Keratinocyte (primary cell): ENCODE data around the gene ERBB4. TPM values are rescaled to one million over a fixed set of nuclear protein-coding genes. Genes with fewer than 3 reads are reported as not detected.

Experiments used
- DNase-seq: peaks from one replicate; pipeline ENCODE4 v3.0.0-alpha.2; 2011; ENCODE audit warnings: low read depth, missing footprints, low spot score
- FAIRE-seq: peaks from 2 replicates; lab custom pipeline; 2011; peaks lifted over from hg19 to GRCh38; lab: Jason Lieb, UNC
- H2AFZ ChIP-seq: 2 replicates; pipeline ENCODE4 v1.6.0; 2012; ENCODE audit warnings: low read length, control low read depth, inconsistent platforms; ENCODE audit not compliant: control insufficient read depth
- H3K27ac ChIP-seq: 2 replicates; pipeline ENCODE4 v1.5.1; 2011; ENCODE audit warnings: low read length; ENCODE audit not compliant: control insufficient read depth, insufficient read depth
- H3K27me3 ChIP-seq: 3 replicates; pipeline ENCODE4 v1.6.0; 2011; ENCODE audit warnings: low read length; ENCODE audit not compliant: control insufficient read depth, insufficient read depth; ENCODE audit errors: extremely low read depth
- H3K36me3 ChIP-seq, 2 experiments: 2 replicates in 1 of 2; 3 replicates in 1 of 2; pipeline ENCODE4 v1.5.1; 2011; ENCODE audit warnings: low read length in 2 of 2, mild to moderate bottlenecking in 1 of 2; ENCODE audit not compliant: control insufficient read depth in 2 of 2, insufficient read depth in 2 of 2; ENCODE audit errors: extremely low read depth in 1 of 2
- H3K4me1 ChIP-seq: 3 replicates; pipeline ENCODE4 v1.5.1; 2011; ENCODE audit warnings: low read length; ENCODE audit not compliant: control insufficient read depth, insufficient read depth; ENCODE audit errors: extremely low read depth
- H3K4me2 ChIP-seq: 3 replicates; pipeline ENCODE4 v1.6.0; 2011; ENCODE audit warnings: low read depth, low read length; ENCODE audit not compliant: control insufficient read depth, insufficient read depth; ENCODE audit errors: extremely low read depth
- H3K4me3 ChIP-seq, 3 experiments: fragments of 200-600 bp in 1 of 3; sonication (generic) in 1 of 3; 2 replicates in 2 of 3; 3 replicates in 1 of 3; pipeline ENCODE4 v1.5.1; 2011 to 2016; ENCODE audit warnings: low read length in 3 of 3, mild to moderate bottlenecking in 3 of 3, control low read depth in 2 of 3, inconsistent platforms in 1 of 3, low read depth in 1 of 3, mixed read lengths in 1 of 3, mixed run types in 1 of 3, moderate library complexity in 1 of 3; ENCODE audit not compliant: control insufficient read depth in 2 of 3, insufficient read depth in 2 of 3; ENCODE audit errors: extremely low read depth in 1 of 3
- H3K79me2 ChIP-seq: 2 replicates; pipeline ENCODE4 v1.6.0; 2012; ENCODE audit warnings: low read length; ENCODE audit not compliant: control insufficient read depth, insufficient read depth
- H3K9ac ChIP-seq: 3 replicates; pipeline ENCODE4 v1.6.0; 2011; ENCODE audit warnings: low read length; ENCODE audit not compliant: control insufficient read depth, insufficient read depth; ENCODE audit errors: extremely low read depth
- H3K9me1 ChIP-seq: 3 replicates; pipeline ENCODE4 v1.6.0; 2011; ENCODE audit warnings: low read length; ENCODE audit not compliant: control insufficient read depth, insufficient read depth; ENCODE audit errors: extremely low read depth
- H3K9me3 ChIP-seq: 2 replicates; pipeline ENCODE4 v1.5.1; 2012; ENCODE audit warnings: low read depth, low read length; ENCODE audit not compliant: control insufficient read depth
- H4K20me1 ChIP-seq: 3 replicates; pipeline ENCODE4 v1.6.0; 2011; ENCODE audit warnings: low read length; ENCODE audit not compliant: control insufficient read depth, insufficient read depth; ENCODE audit errors: extremely low read depth
- EZH2 ChIP-seq: IDR thresholded peaks from one replicate; pipeline ENCODE4 v1.6.1; 2012; ENCODE audit warnings: inconsistent platforms, mild to moderate bottlenecking, low read length, moderate library complexity
- dilution Hi-C: fragments of 300-500 bp; cut with MboI; formaldehyde crosslinking; loops from one replicate; pipeline ENCODE4 v1.7.0; 2020; ENCODE audit warnings: low sequenced_read_pairs; ENCODE audit not compliant: extremely low pct_ligation_motif_present
- polyA plus RNA-seq, 5 experiments: library from polyadenylated mRNA; depleted of rRNA in 3 of 5; stranded (reverse) in 3 of 5; stranded (forward) in 1 of 5; unstranded in 1 of 5; fragments of >200 nt; gene quantifications; 1 replicate in 1 of 5; 2 replicates in 3 of 5; 3 replicates in 1 of 5; pipeline versions ENCODE4 v1.2.1 to v1.2.3, GENCODE V29; 2011 to 2012; ENCODE audit warnings: missing spikeins in 2 of 5, low read depth in 1 of 5, low replicate concordance in 1 of 5
- TF ChIP-seq, protein P1 (sequence below), 3 experiments: IDR thresholded peaks in 1 of 3; conservative IDR thresholded peaks in 1 of 3; optimal IDR thresholded peaks in 1 of 3; 2 replicates in 2 of 3; 3 replicates in 1 of 3; pipeline versions ENCODE3 to v1.5.1; 2011; ENCODE audit warnings: low read length in 3 of 3, mild to moderate bottlenecking in 3 of 3, moderate library complexity in 2 of 3, control low read depth in 1 of 3, inconsistent platforms in 1 of 3; ENCODE audit not compliant: insufficient read depth in 2 of 3; ENCODE audit errors: extremely low read depth in 1 of 3

The ERBB4 gene
- polyA plus RNA-seq, 1 donor (not counting 4 experiments of a cell fraction or from before 2014, with no cell fraction given): 0.01 TPM

DNA sequence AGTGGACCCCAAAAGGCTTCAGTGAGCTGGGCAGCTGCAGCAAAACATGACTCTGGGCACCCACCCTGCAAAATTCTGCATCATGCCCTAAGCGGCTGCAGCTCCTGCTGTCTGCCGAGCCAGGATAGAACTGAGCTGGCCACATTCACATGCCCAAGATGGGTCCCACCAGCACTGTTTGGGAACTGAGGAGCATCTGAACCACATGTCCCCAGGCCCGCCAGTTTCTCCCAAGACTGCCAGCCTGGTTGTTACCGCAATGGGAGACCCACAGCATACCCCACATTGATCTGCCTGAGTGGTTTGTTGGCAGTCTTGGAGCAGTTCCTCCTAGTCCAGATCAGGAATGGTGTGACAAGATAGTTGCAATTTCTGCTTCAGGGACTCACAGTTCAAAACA lies 1035.4 kb downstream of the ERBB4 start:
- FAIRE-seq (no peak), DNase-seq (no peak)
- Histone ChIP-seq H3K27ac (no peak overlapping the region), H3K4me3 (no peak overlapping the region), H4K20me1 (no peaks in the 10 kb centered on the region), H3K79me2 (no peaks in the 10 kb centered on the region), H3K4me2 (no peak overlapping the region), H3K9me3 (no peaks in the 10 kb centered on the region), H3K36me3 (no peaks in the 10 kb centered on the region), H3K27me3 (no peaks in the 10 kb centered on the region), H2AFZ (no peak overlapping the region), H3K4me1 (no peaks in the 10 kb centered on the region), H3K9ac (no peak overlapping the region), H3K9me1 (no peaks in the 10 kb centered on the region)
- dilution Hi-C loops: no loop called here
- TF ChIP-seq, protein P1, sequence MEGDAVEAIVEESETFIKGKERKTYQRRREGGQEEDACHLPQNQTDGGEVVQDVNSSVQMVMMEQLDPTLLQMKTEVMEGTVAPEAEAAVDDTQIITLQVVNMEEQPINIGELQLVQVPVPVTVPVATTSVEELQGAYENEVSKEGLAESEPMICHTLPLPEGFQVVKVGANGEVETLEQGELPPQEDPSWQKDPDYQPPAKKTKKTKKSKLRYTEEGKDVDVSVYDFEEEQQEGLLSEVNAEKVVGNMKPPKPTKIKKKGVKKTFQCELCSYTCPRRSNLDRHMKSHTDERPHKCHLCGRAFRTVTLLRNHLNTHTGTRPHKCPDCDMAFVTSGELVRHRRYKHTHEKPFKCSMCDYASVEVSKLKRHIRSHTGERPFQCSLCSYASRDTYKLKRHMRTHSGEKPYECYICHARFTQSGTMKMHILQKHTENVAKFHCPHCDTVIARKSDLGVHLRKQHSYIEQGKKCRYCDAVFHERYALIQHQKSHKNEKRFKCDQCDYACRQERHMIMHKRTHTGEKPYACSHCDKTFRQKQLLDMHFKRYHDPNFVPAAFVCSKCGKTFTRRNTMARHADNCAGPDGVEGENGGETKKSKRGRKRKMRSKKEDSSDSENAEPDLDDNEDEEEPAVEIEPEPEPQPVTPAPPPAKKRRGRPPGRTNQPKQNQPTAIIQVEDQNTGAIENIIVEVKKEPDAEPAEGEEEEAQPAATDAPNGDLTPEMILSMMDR (optimal IDR thresholded peaks at IDR 0.05 in 1 of 3, IDR thresholded peaks at IDR 0.05 in 1 of 3, conservative IDR thresholded peaks at IDR 0.05 in 1 of 3; ENCODE audit: extremely low read depth in 1 of 3, insufficient read depth in 2 of 3, low read length in 3 of 3): no peak
- no peak for TF ChIP-seq EZH2

DNA sequence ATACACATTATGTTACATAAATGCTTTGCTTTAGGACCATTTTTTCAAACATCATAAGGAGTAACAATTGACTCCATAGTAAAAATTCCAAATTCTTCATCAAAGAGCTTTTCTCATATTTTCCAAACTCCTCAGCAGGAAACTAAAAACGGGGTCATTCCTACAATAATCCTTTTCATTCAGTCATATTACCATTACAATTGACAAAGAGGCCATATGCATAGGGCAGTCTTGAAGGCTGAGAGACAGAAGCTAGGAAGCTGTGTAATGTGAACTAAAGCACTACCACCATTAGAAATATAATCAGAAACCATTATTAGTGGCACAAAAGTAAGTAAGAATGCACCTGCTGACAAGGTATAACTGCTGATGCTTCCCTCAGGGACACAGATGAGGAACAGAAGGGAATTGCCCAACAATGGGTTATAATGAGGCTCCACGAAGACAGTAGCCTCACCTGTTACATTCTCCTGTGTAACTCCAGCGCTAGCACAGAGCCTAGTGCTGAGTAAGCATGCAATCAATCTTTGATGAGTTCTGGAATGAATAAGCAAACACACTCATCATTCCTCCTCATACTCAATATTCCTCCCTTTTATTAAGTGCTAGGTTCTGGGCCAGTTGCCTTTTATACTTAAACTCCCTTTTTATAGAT lies 1039.9 kb downstream of the ERBB4 start:
- no peaks in the 10 kb centered on the region for H3K9me1 ChIP-seq
- no peak overlapping the region for H3K27ac ChIP-seq
- FAIRE-seq (no peak), DNase-seq (no peak)
- H3K79me2 ChIP-seq: no peaks in the 10 kb centered on the region
- no peaks in the 10 kb centered on the region for H3K9me3 ChIP-seq
- H3K36me3 ChIP-seq: no peaks in the 10 kb centered on the region
- dilution Hi-C loops: no loop called here
- H3K4me1 ChIP-seq: no peaks in the 10 kb centered on the region
- H3K4me2 ChIP-seq: no peak overlapping the region
- H3K27me3 ChIP-seq: no peaks in the 10 kb centered on the region
- TF ChIP-seq, protein P1 (optimal IDR thresholded peaks at IDR 0.05 in 1 of 3, IDR thresholded peaks at IDR 0.05 in 1 of 3, conservative IDR thresholded peaks at IDR 0.05 in 1 of 3; ENCODE audit: extremely low read depth in 1 of 3, insufficient read depth in 2 of 3, low read length in 3 of 3): no peak
- no peak for TF ChIP-seq EZH2
- H4K20me1 ChIP-seq: no peaks in the 10 kb centered on the region
- H3K4me3 ChIP-seq: no peak overlapping the region
- no peak overlapping the region for H2AFZ ChIP-seq
- H3K9ac ChIP-seq: no peak overlapping the region
